NCI-H187 treated with DMSO at 0.1 percent for 48 hours (cell line): ENCODE results near the gene PLCG2.

ENCODE experiments used
- DNase-seq: peaks from one replicate; lab custom pipeline; 2025; lab: John Stamatoyannopoulos, UW

The PLCG2 gene

GRCh38 chr16:81879625-81880024 is 100.5 kb downstream of the PLCG2 start:
- DNase-seq = no peak

GRCh38 chr16:81880816-81881215 is 101.7 kb downstream of the PLCG2 start:
- DNase-seq = no peak

DNA sequence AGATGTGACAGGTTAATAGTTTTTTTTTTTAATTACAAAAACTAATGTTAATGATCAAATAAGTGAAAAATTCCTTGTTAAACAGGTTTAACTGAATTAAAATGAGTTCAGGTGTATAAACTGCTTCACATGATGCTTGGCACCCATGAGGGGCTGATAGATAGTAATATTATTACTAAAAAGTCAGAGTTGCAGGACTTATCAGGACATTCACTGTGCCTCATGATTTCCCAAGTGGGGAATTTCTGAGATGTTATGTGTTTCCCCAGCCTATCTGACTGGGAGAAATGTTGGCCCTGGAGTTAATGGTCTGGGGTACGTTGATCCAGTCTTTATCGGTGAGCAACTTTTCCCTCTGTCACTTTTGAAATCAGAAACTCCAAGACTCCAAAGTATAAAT is 102.1 kb downstream of the PLCG2 start:
- DNase-seq = no peak

DNA sequence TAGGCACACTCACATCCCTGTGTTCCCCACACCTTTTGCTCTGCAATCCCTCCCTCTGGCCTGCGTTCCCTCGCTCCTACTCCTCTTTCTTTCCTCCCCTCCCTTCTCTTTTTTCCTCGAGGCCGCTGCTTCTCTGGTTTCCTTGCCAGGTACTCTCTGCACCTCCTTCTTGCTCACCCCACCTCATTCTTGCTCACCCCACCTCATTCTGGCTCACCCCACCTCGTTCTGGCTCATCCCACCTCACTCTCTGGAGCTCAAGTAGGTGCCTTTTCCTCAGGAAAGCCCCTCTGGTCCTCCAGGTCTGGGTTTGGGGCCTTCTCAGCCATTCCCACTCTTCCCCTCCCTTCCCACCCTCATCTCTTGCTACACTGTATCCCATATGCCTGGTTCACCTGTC is 103.5 kb downstream of the PLCG2 start:
- no peak for DNase-seq

DNA sequence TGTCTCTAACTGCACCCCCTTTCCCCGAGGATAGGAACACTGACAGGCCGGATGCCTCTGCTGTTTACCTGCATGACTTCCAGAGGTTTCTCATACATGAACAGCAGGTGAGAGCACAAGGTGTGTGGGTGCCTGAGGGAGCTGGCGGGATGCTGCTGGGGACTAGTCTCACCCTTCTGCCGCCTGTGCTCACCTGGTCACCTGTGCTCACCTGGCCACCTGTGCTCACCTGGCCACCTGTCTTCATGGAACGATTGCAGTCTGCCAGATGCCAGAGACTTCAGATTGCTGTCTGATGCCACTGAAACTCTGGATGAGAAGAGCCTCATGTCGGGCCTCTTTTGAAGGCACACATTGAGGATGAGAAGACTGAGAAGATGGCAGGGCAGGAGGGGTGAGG is 104.1 kb downstream of the PLCG2 start:
- DNase-seq = no peak

DNA sequence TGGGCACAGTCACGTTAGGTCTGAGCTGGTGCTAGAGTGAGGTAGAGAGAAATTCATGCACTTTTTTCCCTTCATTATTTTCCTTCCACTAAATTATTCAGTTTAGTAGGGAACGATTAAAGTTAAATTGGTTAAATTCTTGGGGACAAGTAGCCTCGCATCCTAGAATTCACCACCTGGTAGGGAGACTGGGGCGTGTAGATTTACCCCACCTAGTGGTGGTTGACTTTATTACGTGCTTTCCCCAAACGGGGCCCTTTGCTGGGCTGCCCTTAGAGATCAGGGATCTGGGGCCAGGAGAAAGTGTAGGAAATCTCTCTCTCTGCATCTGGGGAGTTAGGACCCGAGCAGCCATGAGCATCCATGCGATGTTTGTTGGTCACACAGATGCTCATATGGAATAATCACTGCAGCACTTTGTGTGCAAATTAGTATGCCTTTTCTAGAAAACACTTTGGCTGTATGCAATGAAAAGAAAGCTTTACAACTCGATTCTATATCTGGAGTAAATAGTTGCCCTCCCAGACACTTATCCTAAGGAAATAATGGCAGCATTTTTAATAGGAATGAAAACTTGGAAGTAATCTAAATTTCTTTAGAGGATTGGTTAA is 107.0 kb downstream of the PLCG2 start:
- DNase-seq = no peak

DNA sequence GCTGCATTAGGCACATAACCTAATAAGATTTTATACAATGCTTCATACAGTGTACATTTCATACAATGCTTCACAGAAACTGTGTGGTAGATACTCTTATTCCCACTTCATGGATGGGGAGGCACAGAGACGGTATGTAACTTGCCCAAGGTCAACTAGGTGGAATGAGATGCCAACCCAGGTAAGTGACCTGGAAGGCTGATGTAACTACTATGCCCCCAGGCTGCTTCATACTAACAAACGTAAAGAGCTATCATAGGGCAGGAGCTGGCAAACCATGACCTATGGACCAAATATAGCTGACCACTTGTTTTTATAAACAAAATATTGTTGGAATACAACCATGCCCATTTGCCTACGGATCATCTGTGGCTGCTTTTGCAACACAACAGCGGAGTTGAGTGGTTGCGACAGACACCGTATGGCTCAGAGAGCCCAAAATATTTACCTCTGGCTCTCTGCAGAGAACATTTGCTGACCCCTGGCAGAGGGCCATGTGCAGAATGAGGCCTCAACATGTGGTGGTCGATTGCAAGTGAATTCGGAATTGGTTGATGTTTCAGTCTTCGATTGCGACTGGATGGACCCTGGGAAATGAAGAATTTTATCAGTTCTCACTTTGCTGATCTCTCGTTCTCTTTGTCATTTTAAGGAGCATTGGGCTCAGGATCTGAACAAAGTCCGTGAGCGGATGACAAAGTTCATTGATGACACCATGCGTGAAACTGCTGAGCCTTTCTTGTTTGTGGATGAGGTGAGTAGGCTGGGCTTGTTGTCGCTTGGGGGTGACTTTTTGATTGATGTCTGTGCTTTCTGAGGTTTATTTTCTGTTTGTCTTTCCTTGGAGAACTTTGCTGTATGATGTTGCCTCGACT is 109.7 kb downstream of the PLCG2 start:
- DNase-seq = no peak

DNA sequence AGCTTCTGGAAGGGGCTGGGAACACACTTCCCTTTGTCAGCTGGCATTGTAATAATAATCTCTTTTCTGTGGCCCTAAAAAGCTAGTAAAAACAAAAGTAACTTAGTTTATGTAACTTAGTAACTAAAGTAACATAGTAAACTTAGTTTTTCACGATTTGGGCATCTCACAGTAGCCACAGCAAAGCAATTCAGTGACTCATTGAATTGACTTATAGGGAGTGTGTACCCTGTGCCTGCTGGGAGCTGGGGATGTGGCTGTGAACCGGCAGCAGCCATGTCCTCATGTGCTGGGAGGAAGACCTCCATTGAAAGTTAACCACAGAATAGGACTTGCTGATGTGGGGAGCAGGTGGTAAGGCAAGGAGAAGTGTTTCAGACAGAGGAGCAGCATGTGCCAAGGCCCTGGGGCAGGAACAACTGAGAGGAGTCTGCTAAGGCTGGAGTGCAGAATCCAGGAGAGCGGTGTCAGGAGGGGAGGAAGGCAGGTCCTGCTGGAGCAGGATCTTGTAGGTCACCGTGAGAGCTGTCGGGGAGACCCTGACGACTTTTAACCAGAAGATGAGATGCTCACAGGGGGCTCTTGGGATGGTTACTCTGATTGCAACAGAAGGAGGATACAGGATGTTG is 112.8 kb downstream of the PLCG2 start:
- no peak for DNase-seq

DNA sequence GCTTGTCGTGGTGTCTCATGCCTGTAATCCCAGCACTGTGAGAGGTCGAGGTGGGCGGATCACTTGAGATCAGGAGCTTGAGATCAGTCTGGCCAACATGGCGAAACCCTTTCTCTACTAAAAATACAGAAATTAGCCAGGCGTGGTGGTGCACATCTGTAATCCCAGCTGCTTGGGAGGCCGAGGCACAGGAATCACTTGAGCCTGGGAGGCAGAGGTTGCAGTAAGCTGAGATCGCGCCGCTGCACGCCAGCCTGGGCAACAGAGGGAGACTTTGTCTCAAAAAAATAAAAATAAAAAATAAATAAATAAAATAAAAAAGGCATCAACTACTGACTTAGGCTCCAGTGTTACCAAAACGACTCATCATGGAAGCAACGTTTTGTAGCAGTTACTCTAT is 115.5 kb downstream of the PLCG2 start:
- DNase-seq = no peak

DNA sequence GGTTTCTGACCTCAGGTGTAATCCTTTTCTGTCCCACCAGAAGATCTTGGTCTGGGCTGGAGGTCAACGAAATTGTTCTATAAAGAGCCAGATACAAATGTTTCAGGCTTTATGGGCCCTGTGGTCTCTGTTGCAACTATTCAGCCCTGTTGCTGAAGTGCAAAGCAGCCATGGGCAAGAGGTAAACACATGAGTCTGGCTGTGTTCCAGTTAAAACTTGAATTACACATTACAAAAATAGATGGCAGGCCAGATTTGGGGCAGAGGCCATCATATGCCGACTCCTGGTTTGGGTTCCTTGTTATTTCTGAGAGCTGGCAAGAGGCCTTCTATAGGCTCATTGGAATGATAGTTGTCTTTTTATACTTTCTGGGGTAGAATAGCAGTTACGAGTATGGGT is 117.8 kb downstream of the PLCG2 start:
- no peak for DNase-seq

- DNase-seq = no peak
Measured at GRCh38 chr16:81899601-81900000, 120.5 kb downstream of the PLCG2 start.

DNA sequence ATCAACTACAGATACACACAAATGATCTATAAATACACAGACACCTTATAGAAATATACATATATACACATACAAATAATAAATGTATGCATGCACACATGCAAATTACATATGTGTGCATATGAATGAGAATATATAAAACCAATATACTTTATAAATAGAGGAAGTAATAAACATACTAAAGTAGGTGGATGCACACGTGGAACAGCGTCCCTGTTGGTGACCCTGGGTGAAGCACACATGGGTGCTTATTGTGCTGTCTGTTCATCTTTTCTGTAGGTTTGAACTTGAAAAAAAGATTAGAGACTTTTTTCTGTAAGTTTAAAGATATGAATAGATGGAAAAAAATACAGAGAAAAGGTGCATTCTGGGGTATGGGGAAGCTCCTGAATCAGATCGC is 120.9 kb downstream of the PLCG2 start:
- DNase-seq = no peak

DNA sequence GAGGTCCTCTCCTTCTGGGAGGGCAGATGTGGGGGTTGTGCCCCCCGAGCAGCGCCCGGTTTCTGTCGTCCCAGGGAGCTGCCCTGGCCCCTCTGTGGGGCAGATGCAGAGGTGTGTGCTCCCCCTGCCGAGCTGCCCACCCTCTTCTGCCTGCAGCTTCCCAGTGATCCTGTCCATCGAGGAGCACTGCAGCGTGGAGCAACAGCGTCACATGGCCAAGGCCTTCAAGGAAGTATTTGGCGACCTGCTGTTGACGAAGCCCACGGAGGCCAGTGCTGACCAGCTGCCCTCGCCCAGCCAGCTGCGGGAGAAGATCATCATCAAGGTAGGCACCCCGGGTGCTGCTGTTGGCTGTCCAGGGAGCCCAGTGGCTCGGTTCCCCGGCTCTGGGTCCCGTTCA is 121.4 kb downstream of the PLCG2 start:
- no peak for DNase-seq

DNA sequence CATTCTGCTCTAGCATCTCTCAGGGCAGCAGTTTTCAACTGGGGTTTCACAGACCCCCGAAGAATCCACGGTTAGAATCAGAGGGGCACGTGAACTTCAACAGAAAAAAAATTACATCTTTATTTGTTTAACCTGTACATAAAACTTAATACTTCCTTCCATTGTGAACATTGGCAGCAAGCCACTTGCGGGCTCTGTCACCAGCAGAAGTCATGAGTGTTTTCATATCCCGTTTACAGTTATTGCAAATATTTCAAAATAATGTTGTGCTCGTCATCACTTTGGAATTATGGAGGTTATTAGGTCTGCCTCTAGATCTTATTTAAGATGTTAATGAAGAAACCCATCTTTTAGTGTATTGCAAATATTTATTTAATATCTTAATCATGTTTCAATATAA is 122.4 kb downstream of the PLCG2 start:
- DNase-seq = no peak

DNA sequence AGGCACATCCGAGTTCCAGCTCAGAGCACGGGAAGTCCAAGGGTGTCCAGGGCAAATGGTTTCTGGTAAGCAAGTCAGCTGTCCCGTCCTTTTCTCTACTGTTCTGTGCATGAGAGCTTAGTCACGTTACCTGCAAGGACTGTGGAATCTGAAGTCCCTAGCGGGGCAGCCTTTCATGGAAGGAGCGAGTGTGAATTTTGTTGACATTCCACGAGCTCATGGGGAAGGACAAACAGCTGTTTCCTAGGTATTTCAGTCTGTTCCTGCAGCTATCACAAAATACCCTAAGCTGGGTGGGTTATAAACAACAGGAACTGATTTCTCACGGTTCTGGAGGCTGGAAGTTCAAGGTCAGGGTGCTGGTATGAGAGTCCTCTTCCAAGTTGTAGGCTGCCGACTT is 122.9 kb downstream of the PLCG2 start:
- DNase-seq = no peak

- no peak for DNase-seq
Measured at GRCh38 chr16:81904320-81904719, 125.2 kb downstream of the PLCG2 start.

- DNase-seq = no peak
Measured at GRCh38 chr16:81905277-81905676, 126.2 kb downstream of the PLCG2 start.

- DNase-seq = no peak
Measured at GRCh38 chr16:81907681-81908080, 128.6 kb downstream of the PLCG2 start.

GRCh38 chr16:81908466-81909262 is 129.6 kb downstream of the PLCG2 start:
- DNase-seq = peak; percentile 10

GRCh38 chr16:81910366-81910885 is 131.3 kb downstream of the PLCG2 start:
- no peak for DNase-seq

DNA sequence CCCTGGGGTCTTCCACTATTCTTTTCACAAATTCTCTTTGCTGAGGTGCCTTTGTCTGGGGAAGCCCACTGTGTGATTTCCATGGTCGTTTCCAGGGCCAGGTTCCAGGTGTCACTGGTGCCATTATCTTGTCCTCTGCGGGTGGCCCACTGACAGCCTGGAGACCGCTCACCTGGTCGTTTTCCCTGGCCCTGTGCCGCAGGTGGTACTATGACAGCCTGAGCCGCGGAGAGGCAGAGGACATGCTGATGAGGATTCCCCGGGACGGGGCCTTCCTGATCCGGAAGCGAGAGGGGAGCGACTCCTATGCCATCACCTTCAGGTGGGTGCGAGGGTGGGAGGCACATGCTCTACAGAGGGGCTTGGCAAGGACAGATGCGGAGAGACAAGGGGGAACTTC is 133.3 kb downstream of the PLCG2 start:
- DNase-seq = no peak

GRCh38 chr16:81913222-81913621 is 134.1 kb downstream of the PLCG2 start:
- no peak for DNase-seq
